Adipose tissue (tissue), 3 donors: Measurements from ENCODE around the gene PAGR1. TPM values are rescaled to one million over a fixed set of nuclear protein-coding genes. Genes with fewer than 3 reads are reported as not detected.
"Not testable (repeated sequence)": the region's sequence is repeated elsewhere in the genome, so short reads cannot be mapped to it uniquely, and the experiment has no call there.

Source experiments
- H3K27ac ChIP-seq: one replicate; pipeline ENCODE4 v1.5.1; 2013; ENCODE audit warnings: low read depth, low read length
- WGBS, 3 donors: extraction: QIAGEN DNeasy Blood & Tissue Kit; methylation state at CpG; one replicate each; pipeline ENCODE4 v1.1.7; 2013; 5-methylcytosine and 5-hydroxymethylcytosine counted together
- polyA plus RNA-seq, 3 donors: library from polyadenylated mRNA; stranded (reverse); fragments of 200-250 nt; gene quantifications; one replicate each; pipeline ENCODE4 v1.2.3, GENCODE V29; 2013
- donor health status: healthy with polysubstance abuse.
- donor health status: Bipolar disorder and iron deficiency.
- donor health status: healthy.

Gene PAGR1
- polyA plus RNA-seq, 3 donors = 15.2 to 33.3 (median 18.5) TPM

DNA sequence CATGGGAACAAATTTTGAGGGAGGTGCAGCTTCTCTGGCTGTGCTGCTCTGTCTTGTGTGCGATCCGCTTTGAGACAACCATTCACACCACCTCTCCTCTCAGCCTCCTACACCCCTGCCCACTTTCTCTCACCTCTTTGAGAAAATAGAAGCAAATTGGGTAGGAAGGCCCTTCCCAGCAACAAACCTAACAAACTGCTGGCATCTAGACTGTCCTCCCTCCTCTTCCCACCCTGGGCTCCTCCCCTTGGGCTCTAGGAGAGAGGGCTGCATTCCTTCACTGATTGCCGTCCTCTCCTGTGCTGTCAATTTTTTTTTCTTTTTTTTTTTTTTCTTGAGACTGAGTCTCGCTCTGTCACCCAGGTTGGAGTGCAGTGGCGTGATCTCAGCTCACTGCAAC lies 33.6 kb downstream of the PAGR1 start:
- WGBS, 3 donors = 65 to 76% (median 66%) methylated on average over 5 of the region's 5 CpGs
- no peak overlapping the region for H3K27ac ChIP-seq

DNA sequence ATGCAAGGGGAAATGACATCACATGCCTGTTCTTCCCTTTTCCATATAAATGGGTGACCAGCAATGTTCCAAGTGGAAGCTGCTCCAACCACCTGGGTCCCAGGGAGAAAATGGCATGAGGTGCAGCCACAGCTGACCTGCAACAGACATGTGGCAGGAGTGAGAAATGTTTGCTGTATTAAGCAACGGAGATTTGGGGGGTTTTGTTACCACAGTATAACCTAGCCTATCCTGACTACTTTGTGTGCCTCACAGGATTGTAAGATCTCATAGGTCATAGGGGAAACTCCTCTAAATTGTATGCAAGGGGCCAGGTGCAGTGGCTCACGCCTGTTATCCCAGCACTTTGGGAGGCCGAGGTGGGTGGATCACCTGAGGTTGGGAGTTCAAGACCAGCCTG lies 35.0 kb downstream of the PAGR1 start:
- H3K27ac ChIP-seq = no peak overlapping the region
- WGBS, 3 donors = 73 to 93% (median 91%) methylated on average over 3 of the region's 3 CpGs

DNA sequence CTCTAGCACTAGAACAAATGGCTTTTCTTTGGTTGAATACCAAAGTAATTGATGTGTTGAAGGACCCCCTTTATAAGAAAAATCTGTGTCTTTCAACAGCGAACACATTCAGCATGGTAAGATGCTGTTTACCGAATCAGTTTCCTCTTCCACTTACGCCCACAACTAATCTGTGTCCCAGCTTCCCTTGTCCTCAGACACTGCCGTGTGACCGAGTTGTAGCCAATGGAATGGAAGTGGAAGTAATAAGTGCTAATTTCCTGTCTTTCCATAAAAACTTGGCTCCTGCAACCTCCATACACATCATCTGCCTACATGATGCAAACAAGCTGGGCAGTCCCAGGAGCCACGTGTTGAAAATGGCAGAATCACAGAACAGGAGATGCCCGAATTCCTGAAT lies 36.7 kb downstream of the PAGR1 start:
- no peak overlapping the region for H3K27ac ChIP-seq
- 34 to 62% (median 51%) methylated on average over 7 of the region's 7 CpGs for WGBS, 3 donors

DNA sequence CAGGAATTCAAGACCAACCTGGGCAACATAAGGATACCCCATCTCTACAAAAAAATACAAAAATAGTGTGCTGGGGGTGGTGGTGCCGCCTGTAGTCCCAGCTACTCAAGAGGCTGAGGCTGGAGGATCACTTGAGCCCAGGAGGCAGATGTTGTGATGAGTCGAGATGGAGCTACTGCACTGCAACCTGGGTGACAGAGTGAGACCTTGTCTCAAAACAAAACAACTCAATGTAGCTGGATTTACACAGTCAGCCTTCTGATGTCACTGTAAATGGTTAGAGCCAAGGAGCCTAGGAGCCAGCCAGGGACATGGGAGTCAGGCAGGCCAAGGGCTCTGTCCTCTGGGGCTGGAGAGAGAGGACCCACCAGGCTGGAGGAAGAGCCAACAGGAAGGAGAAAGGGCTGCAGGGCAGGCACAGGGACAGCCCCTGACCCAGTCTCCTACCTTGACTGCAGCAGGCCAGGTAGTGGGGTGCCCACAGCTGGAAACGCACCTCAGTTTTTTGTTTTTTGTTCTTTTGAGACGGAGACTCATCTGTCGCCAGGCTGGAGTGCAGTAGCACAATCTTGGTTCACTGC lies 38.7 kb downstream of the PAGR1 start:
- WGBS, 3 donors = 89 to 93% (median 92%) methylated on average over 5 of the region's 5 CpGs
- no peak overlapping the region for H3K27ac ChIP-seq

DNA sequence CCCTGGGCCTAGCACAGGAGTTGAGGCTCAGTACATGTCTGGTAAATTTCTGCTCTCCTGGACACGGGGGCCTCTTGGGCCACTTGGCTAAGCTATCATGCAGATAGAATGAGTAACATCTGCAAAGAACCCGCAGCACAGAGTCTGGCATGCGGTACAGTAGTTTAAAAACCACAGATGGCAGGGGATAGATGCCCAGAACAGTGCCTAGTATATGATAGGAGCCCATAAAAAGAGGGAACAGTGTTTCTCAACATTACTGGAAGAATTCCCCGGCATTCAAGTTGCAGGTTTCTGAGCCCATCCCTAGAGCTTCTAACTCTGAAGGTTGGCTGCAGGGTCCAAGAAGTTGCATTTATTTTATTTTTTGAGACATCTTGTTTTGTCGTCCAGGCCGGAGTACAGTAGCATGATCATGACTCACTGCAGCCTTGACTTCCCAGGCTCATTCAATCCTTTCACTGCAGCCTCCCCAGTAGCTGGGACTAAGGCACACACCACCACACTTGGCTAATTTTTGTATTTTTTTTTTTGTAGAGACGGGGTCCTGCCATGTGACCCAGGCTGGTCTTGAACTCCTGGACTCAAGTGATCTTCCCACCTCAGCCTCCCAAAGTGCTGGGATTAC lies 41.3 kb downstream of the PAGR1 start:
- H3K27ac ChIP-seq = no peak overlapping the region
- WGBS, 3 donors = 73 to 84% (median 78%) methylated on average over 7 of the region's 7 CpGs

DNA sequence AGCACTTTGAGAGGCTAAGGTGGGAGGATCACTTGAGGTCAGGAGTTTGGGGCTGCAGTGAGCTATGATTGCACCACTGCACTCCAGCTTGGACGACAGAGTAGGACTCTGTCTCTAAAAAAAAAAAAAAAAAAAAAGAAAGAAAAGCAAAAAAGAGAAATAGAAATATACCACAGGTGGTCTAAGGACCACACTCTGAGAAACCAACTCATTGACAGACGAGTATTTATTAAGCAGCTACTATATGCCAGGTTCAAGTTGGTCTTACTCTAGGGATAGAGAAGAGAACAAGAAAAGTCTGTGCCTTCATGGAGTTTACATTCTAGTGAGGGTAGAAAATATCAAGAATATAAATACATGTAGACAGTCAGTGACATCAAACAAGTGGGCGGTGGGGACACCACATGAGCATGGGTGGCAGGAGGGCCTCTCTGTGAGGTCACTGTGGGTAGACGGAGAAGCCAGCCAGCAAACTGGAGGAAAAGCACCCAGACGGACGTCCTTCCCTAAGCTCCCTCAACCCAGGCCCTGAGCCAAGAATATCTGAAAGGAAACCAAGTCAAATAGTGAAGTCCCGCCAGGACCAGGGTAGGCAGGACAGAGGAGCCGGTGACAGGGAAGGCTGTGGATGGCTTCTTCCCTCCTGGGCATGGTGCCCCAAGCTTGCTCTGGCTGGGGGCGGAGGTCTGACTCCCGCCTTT lies 42.3 kb downstream of the PAGR1 start:
- 58 to 71% (median 59%) methylated on average over 9 to 10 of the region's 10 CpGs for whole genome bisulfite sequencing, 3 donors
- H3K27ac ChIP-seq = no peak overlapping the region

DNA sequence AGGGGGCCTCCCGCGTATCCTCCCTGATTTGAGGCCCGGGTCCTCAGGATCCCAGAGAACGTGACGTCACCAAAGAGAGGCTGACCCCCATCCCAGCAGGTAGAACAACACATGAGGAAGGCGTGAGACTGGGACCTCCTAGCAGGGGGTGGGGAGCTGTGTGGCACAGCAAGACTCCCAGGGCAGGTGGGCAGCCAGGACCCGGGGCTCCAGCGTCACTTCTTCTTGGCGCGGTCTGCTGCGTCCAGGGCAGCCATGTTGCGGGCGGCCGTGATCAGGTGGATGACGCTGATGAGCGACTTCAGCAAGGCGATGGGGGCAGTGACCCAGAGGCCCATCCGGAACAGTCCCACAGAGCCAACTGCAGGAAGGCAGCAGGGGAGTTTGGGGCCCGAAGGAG lies 43.0 kb downstream of the PAGR1 start:
- H3K27ac ChIP-seq = no peak overlapping the region
- WGBS, 3 donors = 92 to 94% (median 93%) methylated on average over 19 of the region's 19 CpGs

DNA sequence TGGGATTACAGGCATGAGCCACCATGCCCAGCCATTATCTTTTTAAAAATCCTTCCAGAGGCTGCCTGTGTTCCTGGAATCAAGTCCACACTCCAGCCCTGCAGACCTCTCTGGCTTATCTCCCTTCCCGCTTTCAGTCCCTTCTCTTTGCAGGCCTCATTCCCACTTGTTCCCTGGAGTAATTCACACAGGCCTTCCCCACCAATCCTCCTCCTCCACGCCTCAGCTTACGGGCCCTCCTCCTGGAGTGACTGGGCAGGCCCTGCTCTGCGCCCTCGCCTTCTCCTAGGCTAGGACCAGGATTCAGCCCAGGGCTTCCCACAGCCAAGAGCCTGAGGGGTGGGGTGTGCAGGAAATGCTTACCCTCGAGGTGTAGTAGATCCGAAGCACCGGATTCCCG lies 44.3 kb downstream of the PAGR1 start:
- no peak overlapping the region for H3K27ac ChIP-seq

DNA sequence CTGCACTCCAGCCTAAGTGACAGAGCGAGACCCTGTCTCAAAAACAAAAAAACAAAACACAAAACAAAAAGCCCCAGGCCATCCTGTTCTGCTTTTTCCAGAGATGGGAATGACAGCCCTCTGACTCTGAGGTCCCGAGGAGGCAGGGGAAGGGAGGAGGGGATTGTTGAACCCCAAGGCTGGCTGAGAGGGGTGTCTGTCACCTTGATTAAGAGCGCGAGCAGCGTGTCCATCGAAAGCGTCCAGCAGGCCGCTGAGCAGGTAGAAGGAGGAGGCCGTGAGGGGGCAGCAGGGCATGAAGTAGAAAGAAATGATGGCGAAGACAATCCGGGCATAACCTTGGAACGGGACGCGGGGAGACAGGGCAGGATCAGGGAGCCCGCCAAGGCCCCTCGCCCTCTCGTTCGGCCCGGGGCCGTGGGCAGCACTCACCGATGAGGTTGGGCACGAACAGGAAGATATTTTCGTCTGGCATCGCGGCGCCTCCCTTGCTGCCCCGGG lies 46.5 kb downstream of the PAGR1 start:
- WGBS, 3 donors = 1 to 2% (median 2%) methylated on average over 27 of the region's 27 CpGs
- no peak overlapping the region for H3K27ac ChIP-seq

More for the DNA sequence above, 44.3 kb downstream of the PAGR1 start:
- WGBS, 3 donors = 61 to 83% (median 83%) methylated on average over 9 of the region's 9 CpGs

DNA sequence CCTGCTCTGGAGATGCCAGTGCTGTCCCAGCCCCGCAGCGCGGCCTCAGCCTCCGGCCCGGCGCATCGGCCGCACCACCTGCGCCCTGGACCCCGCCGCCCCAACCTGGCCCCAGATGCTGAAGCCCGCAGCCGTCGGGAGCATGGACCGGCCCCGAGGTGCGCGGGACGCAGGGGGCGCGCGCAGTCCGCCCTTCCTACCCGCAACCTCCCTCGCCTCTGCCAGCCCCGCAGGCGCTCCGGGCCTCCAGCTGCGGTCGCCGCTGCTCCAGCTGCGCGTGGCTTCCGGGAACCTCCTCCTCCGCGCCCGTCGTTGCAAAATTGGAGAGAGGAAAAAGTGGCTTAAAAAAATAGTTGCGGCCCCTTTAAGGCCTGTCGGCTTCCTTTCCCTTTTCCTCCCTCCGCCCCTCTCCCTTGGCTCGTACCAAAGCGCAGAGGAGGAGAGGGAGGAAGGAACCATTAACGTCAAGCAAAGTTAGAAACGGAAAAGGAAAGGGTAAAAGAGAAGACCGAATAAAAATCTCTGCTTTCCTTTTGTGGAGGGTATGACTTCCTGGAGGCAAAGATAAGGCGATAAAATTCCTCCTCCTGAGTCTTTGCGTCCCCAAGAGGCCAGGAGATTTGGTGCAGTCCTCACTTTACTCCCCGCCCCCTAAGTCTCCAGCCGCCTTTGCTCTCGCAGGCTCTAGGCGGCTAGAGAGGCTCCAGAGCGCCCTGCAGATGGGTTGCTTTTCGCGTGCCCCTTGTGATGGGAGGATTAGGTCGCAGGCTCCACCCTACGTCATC lies 47.1 kb downstream of the PAGR1 start, which contains the start of gene CDIPT:
TSS of gene CDIPT (minus strand) at position 343 of the 785 bp plus-strand sequence. CDS start 369 bp downstream, outside the sequence.
- WGBS, 3 donors = 0 to 1% (median 0%) methylated on average over 44 to 57 of the region's 57 CpGs
- peak within 1 kb of the TSS; percentile 75 for H3K27ac ChIP-seq

DNA sequence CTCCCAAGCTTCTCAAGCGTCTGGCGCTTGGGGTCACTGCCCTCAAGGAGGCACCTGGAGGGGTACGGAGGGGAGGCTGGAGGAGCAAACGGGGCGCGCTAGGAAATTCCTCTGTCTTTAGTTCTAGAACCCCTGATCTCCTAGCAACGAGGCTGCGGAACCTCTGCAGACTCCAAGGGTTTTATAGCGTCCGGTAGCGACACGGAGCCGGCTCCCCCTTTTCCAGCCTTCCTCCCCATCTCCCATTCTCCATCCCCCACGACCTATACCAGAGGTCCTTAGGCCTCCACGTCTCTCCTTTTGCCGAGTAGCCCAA lies 47.7 kb downstream of the PAGR1 start:
- H3K27ac ChIP-seq = no peak overlapping the region
- 20 to 34% (median 33%) methylated on average over 14 to 16 of the region's 16 CpGs for WGBS, 3 donors

DNA sequence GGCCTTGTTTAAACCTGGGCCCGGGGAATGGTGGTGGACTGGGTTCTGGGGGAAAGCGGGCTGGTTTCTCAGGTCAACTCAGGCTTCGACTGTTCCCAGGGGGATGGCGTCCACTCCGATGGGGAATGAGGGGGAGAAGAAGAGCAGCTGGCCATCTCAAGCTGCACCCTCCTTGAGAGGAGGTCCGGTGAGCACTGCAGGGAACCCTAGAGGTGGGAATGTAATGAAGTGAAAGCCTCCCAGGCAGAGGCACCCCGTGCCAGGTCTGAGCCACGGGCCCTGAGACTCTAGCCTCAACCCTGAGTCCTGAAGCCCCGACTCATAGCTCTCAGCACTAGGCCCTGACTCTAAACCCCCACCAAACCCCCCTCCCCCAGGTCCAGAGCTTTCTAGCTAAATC lies 48.3 kb downstream of the PAGR1 start:
- H3K27ac ChIP-seq = no peak overlapping the region
- 78 to 85% (median 80%) methylated on average over 8 to 9 of the region's 9 CpGs for WGBS, 3 donors

DNA sequence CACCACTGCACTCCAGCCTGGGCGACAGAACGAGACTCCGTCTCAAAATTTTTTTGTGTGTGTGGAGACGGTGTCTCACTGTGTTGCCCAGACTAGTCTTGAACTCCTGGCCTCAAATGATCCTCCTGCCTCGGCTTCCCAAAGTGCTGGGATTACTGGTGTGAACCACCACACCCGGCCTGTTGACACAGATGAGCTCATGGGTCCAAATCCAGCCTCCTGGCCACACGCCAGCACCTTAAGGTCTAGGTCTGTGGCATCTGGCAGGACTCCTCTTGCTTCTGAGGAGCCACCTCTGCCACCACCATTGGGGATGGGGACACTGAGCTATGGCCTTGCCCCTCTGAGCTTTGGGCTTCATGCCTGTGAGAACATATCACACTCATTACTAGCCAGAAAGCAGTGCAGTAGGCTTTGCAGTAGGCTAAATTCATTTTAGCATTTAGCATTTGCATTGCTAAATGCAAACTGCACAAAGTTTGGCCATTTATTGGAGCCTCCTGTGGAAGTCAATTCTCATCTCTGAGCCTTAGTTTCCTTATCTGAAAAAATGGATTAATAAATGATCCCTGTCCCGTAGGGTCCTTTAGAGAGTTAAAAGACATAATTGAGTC lies 52.6 kb downstream of the PAGR1 start:
- 67 to 86% (median 74%) methylated on average over 8 of the region's 8 CpGs for WGBS, 3 donors
- H3K27ac ChIP-seq = no peak overlapping the region

DNA sequence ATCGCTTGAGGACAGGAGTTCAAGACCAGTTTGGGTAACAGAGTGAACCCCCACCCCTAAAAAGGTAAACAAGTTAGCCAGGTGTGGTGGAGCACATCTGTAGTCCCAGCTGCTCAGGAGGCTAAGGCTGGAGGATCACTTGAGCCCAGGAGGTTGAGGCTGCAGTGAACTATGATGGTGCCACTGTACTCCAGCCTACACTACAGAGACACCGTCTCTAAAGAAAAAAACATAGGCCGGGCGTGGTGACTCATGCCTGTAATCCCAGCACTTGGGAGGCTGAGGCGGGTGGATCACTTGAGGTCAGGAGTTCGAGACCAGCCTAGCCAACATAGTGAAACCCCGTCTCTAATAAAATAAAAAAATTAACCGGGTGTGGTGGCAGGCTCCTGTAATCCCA lies 53.1 kb downstream of the PAGR1 start:
- not testable (repeated sequence) for H3K27ac ChIP-seq
- WGBS, 3 donors = 88 to 90% (median 89%) methylated on average over 8 of the region's 8 CpGs

Other genes with a start within 250 kb of the PAGR1 start
- gene SPN, start 152.9 kb upstream of the PAGR1 start, polyA plus RNA-seq = 1 to 10 TPM in 1 of 3 donors, under 1 TPM in 2; 0.34 to 1.4 (median 0.59) TPM
- 10 to 100 TPM in 2 of 3 donors, 1 to 10 TPM in 1; 3.2 to 18.8 (median 11.4) TPM for gene QPRT, start 137.0 kb upstream of the PAGR1 start, polyA plus RNA-seq
- gene C16orf54, start 70.2 kb upstream of the PAGR1 start, polyA plus RNA-seq = 1 to 10 TPM in 2 of 3 donors, under 1 TPM in 1; 0.37 to 2.1 (median 1.6) TPM
- gene ZG16, start 37.9 kb upstream of the PAGR1 start, polyA plus RNA-seq = under 1 TPM; 0.22 to 0.97 (median 0.23) TPM
- gene KIF22, start 25.4 kb upstream of the PAGR1 start, polyA plus RNA-seq = 10 to 100 TPM; 19.7 to 32.1 (median 29.8) TPM
- 100 to 1,000 TPM in 1 of 3 donors, 10 to 100 TPM in 2; 74.2 to 137 (median 83.9) TPM for gene MAZ, start 9.6 kb upstream of the PAGR1 start, polyA plus RNA-seq
- 1 to 10 TPM in 1 of 3 donors, under 1 TPM in 2; 0.56 to 3.7 (median 0.95) TPM for gene PRRT2, start 4.0 kb upstream of the PAGR1 start, polyA plus RNA-seq
- 100 to 1,000 TPM in 2 of 3 donors, 10 to 100 TPM in 1; 90.1 to 104 (median 103) TPM for gene MVP, start 4.3 kb downstream of the PAGR1 start, polyA plus RNA-seq
- gene CDIPT, start 47.1 kb downstream of the PAGR1 start, polyA plus RNA-seq = 100 to 1,000 TPM in 2 of 3 donors, 10 to 100 TPM in 1; 84.2 to 133 (median 122) TPM
- 10 to 100 TPM in 1 of 3 donors, 1 to 10 TPM in 1, under 1 TPM in 1; 0.11 to 11.5 (median 1.4) TPM for gene SEZ6L2, start 83.4 kb downstream of the PAGR1 start, polyA plus RNA-seq
- gene ASPHD1, start 84.3 kb downstream of the PAGR1 start, polyA plus RNA-seq = 1 to 10 TPM; 3.0 to 7.0 (median 4.5) TPM
- 10 to 100 TPM in 2 of 3 donors, 1 to 10 TPM in 1; 6.5 to 13.0 (median 10.5) TPM for gene KCTD13, start 110.1 kb downstream of the PAGR1 start, polyA plus RNA-seq
- gene TMEM219, start 145.9 kb downstream of the PAGR1 start, polyA plus RNA-seq = 100 to 1,000 TPM in 2 of 3 donors, 10 to 100 TPM in 1; 91.4 to 182 (median 115) TPM
- gene TAOK2, start 157.7 kb downstream of the PAGR1 start, polyA plus RNA-seq = 10 to 100 TPM; 15.2 to 47.6 (median 32.2) TPM
- 10 to 100 TPM; 10.1 to 14.8 (median 14.2) TPM for gene HIRIP3, start 179.5 kb downstream of the PAGR1 start, polyA plus RNA-seq
- gene INO80E, start 180.1 kb downstream of the PAGR1 start, polyA plus RNA-seq = 10 to 100 TPM; 37.3 to 69.5 (median 50.1) TPM
- 1 to 10 TPM in 1 of 3 donors, under 1 TPM in 2; 0.25 to 1.9 (median 0.38) TPM for gene DOC2A, start 194.9 kb downstream of the PAGR1 start, polyA plus RNA-seq
- gene C16orf92, start 207.0 kb downstream of the PAGR1 start, polyA plus RNA-seq = not detected
- gene TLCD3B, start 215.1 kb downstream of the PAGR1 start, polyA plus RNA-seq = under 1 TPM in 1 of 3 donors, not detected in 2; 0.10 TPM
- gene ALDOA, start 249.6 kb downstream of the PAGR1 start, polyA plus RNA-seq = 1,000 to 10,000 TPM in 1 of 3 donors, 100 to 1,000 TPM in 2; 551 to 1,251 (median 711) TPM